Activated CD8-positive, alpha-beta memory T cell treated with anti-CD3 and anti-CD28 coated beads, Interleukin-2, amount 50 U/mL, for 1 hour (primary cell): ENCODE data around the gene MAPK4.

Experiments
- DNase-seq: peaks from one replicate; pipeline ENCODE4 v3.0.0-alpha.2; 2020; ENCODE audit errors: extremely low read depth

The MAPK4 gene

GRCh38 chr18:50719471-50720324 is 159.8 kb downstream of the MAPK4 start:
- DNase-seq, result no peak

- DNase-seq, result no peak
These were observed 160.4 kb downstream of the MAPK4 start for GRCh38 chr18:50720325-50720674.

GRCh38 chr18:50721006-50721405 is 161.1 kb downstream of the MAPK4 start:
- DNase-seq, result no peak

- no peak for DNase-seq
These were observed 161.7 kb downstream of the MAPK4 start for GRCh38 chr18:50721451-50722120.

- DNase-seq, result no peak
These were observed 162.4 kb downstream of the MAPK4 start for GRCh38 chr18:50722311-50722710.

- no peak for DNase-seq
These were observed 164.9 kb downstream of the MAPK4 start for GRCh38 chr18:50724751-50725151.

GRCh38 chr18:50726960-50727589 is 167.2 kb downstream of the MAPK4 start:
- DNase-seq, result no peak

- DNase-seq, result no peak
These were observed 168.0 kb downstream of the MAPK4 start for GRCh38 chr18:50727721-50728471.

GRCh38 chr18:50729376-50729775 is 169.5 kb downstream of the MAPK4 start:
- DNase-seq, result no peak

- DNase-seq, result no peak
These were observed 170.1 kb downstream of the MAPK4 start for GRCh38 chr18:50729986-50730385.

- DNase-seq, result no peak
These were observed 174.5 kb downstream of the MAPK4 start for GRCh38 chr18:50734342-50734741.

- no peak for DNase-seq
These were observed 175.0 kb downstream of the MAPK4 start for GRCh38 chr18:50734886-50735285.

GRCh38 chr18:50737127-50737526 is 177.2 kb downstream of the MAPK4 start:
- DNase-seq, result no peak

- no peak for DNase-seq
These were observed 178.3 kb downstream of the MAPK4 start for GRCh38 chr18:50738098-50738757.

- DNase-seq, result no peak
These were observed 183.1 kb downstream of the MAPK4 start for GRCh38 chr18:50742952-50743351.

GRCh38 chr18:50744253-50744652 is 184.4 kb downstream of the MAPK4 start:
- DNase-seq, result no peak

- no peak for DNase-seq
These were observed 186.1 kb downstream of the MAPK4 start for GRCh38 chr18:50745945-50746344.

GRCh38 chr18:50747849-50748242 is 188.0 kb downstream of the MAPK4 start:
- no peak for DNase-seq

GRCh38 chr18:50748243-50749229 is 188.6 kb downstream of the MAPK4 start:
- DNase-seq, result no peak

GRCh38 chr18:50749421-50749820 is 189.5 kb downstream of the MAPK4 start:
- DNase-seq, result no peak
